ENCODE results near the gene TMEM132D. TPM values are rescaled to one million over a fixed set of nuclear protein-coding genes. Genes with fewer than 3 reads are reported as not detected.

Gene TMEM132D
- not detected in 2 replicates for total RNA-seq

GRCh38 chr12:129903956-129904829 lies at the start of gene TMEM132D:
Gene TMEM132D (minus strand): TSS chr12:129904025.

Measured in smooth muscle cell of the umbilical artery (primary cell).